NCI-H2107 (cell line): ENCODE data around the gene JARID2.
"Not testable (repeated sequence)": the region's sequence is repeated elsewhere in the genome, so short reads cannot be mapped to it uniquely, and the experiment has no call there.

Experiments used
- DNase-seq: peaks from one replicate; lab custom pipeline; 2025; lab: John Stamatoyannopoulos, UW

JARID2 gene

DNA sequence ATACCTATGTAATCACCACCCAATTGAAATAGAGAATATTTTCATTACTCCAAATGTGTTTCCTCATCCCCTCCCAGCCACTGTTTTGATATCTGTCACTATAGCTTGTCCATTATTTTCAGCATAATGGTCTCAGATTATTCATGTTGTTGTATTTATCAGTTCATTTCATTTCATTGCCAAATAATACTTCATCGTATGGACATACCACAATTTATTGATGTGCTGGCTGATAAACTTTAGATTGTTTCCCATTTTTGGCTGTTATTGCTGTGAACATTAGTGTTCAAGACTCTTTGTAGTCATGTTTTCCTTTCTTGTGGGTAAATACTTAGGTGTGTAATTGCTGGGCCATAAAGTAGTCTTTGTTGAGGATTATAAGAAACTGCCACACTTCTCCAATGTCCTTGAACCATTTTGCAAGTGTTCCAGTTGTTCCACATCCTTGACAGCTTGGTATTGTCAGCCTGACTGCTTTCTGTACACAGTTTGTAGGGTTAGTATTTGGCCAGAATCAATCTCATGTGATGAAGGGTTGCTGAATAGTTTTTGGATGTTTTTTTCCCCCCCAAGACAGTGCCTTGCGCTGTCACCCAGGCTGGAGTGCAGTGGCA is 44.3 kb downstream of the JARID2 start:
- DNase-seq = no peak

DNA sequence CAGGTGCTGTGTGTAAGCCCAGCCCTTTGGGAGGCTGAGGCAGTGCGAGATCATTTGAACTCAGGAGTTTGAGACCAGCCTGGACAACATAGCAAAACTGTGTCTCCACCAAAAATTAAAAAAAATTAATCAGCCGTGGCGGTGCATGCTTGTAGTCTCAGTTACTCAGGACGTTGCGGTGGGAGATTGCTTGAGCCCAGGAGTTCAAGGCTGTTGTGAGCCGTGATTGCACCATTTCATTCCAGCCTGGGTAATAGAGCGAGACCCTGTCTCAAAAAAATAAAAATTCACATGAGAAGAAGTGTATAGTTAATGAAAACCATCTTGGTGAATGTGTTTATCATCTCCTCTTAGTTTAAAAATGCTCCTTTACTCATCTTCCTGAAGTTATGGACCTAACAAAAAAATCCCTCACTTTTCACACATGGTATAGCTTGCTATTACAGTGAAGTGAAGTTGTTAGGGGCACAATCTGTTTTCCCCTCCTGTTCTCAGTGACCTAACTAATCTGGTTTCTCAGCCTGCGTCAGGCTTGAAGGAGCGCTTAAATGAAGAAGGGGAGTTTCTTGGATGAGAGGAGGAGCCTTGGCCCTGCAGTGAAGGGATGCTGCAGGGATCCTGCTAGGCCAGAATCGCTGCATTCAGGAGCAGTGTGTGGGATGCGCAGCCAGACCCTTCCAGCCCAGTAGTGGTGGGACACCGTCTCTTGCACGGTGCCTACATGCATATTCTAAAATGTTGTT is 45.3 kb downstream of the JARID2 start:
- no peak for DNase-seq

DNA sequence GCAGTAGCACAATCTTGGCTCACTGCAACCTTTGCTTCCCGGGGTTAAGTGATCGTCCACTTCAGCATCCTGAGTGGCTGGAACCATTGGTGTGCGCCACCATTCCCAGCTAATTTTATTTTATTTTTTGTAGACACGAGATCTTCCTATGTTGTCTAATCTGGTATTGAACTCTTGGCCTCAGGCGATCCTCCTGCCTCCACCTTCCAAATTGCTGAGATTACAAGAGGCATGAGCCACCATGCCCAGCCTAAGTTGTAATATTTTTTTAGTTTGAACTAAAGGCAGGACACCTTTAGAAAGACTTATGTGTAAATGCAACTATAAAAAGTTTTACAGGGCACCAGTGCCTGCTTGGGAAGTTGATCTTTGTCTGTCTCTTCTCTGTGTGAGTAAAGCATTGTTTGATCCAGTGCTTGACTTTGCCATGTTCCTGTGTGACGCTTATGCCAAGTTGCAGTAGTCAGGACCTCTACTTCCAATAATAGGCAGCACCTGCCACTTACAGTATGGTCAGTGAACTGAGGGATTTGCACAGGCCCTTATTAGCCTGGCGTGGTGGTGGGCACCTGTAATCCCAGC is 46.9 kb downstream of the JARID2 start:
- DNase-seq = no peak

DNA sequence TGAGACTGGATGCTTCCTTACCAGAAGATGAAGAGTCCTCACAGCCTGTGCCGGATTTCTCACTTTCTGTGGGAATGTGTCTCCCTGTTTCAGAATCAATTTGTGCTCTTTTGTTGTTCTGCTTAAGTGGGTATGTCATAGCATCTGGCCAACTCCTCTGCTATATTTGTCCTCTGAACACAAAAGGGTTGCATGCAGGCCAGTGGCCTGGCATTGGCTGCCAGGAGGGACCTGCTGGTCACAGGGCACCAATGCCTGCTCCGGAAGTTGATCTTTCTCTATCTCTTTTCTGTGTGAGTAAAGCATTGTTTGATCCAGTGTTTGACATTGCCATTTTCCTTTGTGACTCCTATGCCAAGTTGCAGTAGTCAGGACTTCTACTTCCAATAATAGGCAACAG is 47.8 kb downstream of the JARID2 start:
- no peak for DNase-seq

DNA sequence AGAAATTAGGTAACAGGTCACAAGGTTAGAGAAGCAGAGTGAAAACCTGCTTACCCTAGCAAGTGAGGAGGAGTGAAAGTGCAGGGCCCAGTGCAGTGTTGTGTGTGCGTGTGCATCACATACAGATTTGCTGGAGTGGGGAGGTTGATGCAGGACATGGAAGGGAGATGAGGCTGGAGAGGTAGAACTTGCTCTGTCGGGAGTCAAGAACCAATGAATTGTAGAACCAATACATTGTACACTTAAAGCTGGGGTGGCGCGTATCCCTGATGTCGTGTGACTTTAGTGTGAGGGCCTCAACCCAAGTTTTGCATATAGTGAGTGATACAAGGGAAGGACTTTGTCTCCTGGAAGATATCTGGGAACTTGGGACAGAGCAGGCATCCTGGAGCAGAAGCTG is 48.6 kb downstream of the JARID2 start:
- DNase-seq = no peak

DNA sequence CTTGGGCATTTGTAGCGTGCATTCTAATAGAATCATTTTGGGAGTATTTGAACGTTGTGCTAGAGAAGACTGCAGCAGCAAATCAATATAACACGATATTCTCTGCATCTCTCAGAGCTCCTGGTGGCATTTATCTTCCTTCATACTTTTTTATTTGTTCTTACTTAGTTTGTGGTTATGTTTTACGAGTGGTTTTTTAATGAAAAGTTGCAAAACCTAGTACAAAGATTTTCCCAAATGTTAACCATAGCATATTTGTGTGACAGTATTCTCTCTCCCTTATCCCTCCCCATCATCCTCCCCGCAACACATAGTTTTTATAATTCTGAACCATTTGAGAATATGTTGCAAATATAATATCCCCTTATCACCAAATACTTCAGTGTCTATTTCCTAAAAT is 50.4 kb downstream of the JARID2 start:
- DNase-seq = no peak

DNA sequence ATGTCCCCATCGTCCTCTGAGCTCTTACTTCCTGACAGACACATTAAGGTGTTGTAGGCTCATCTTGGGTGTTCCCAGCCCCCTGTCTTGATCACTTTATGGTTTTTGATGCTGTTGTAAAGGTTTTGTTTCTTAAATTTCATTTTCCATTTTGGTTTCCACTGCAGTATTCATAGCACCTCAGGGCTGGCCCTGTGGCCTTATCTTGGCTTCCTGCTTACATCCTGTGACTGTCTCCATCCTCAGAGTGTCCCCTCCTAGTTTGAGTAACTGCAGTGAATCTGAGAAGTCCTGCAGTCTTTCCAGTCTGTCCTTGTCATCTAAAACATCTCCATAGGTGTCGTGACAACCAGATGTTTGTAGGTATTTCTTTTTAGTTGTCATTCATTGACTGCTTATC is 50.9 kb downstream of the JARID2 start:
- DNase-seq = no peak

DNA sequence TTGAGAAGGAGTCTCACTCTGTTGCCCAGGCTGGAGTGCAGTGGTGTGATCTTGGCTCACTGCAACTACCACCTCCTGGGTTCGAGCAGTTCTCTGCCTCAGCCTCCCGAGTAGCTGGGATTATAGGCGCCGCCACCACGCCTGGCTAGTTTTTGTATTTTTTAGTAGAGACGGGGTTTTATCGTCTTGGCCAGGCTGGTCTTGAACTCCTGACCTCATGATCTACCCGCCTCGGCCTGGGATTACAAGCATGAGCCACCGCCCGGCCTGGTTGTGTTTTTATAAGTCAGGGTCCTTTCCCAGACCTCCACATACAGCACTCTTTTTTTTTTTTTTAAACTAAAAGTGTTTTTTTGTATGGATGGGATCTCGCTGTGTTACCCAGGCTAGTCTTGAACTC is 51.3 kb downstream of the JARID2 start:
- not testable (repeated sequence) for DNase-seq

DNA sequence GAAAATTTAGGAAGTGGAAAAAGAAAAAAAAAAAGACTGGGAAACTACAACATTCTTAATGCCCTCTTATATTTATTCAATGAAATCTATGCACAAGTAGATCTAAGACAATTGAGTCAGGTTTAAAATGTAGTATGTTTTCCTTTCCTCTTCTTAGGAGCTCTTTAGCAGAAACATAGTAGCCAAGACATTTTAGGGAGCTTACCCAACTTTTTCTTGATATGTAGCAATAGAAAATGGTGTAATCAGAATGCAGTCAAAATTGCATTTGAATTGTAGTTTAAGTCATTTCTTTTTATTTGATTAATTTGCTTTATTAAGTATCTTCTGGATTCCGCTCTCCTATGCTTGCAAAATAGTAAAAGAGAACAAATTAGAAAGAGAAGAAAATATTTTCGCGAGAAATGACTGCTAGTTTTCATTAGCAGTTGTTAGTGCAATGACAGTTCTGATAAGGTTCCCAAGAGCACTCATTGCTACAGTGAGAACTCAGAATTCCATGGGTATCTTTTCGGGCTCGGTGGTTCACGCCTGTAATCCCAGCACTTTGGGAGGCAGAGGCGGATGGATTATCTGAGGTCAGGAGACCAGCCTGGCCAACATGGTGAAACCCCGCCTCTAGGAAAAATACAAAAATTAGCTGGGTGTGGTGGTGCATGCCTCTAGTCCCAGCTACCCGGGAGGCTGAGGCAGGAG is 52.2 kb downstream of the JARID2 start:
- DNase-seq = no peak

DNA sequence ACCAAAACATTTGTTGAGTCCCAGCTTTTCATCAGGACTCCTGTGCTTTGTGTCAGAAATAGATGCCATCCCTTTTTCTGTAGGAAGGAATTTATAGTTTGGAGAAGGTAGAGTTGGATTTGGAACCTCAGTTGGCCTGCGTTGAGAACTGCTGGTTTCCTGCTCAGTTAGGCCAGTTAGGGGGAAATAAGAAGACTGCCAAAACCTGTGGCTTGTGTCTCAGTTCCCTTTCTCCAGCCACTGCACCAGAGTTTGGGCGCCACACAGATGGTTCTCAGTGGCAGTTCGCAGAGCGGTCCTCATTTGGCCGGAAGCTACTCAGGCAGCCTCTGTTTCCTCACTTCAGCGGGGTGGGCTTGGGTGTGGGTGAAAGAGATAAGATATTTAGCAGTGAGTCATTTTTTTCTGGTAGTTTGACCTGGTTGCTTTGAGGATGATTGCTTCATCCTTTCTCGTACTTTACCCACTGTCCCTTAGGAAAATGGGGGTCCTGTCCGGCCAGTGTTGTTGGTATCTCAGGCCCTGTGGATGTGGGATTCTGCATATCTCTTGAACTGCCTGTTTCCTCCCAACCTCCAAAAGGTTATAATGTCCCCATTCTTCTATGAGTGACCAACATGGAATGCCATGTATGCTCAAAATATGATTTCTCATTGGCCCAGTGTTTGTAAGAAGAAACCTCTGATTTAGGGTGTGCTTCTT is 53.7 kb downstream of the JARID2 start:
- no peak for DNase-seq

DNA sequence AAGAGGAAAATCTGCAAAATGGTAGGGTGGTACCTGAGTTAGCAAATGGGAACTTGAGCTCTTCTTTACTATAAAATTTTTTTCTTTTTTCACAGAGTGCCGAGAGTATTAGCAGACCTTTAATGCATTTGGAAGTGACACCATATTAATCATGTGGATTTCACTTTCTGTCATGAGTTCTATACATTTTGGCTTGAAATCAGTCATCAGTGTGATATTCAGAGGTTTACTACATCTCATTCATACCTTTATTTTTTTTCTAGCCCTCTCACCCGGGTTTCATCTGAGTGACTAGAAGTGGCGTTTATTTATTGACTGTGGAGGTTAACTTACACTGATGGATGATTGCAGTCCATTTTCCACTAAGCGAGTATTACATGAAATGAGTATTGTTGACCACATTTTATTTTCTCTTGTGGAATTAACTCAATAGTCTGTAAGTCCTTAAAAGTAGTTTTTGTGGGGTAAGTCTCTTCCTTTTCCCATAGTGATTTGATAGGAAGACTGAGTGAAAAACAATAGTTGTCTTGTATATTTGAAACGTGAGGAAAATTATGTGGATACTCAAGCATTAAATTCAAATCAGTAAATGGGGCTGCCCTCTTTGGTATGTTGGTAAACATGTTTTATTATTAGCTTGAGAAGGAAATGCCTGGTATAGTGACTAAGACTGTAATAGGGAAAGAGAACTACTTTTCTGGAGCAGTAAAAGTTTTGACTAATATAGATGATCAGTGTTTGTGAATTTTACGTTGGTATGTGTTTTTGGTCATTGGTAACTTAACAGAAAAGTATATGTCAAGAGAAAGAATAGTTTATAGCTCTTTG is 55.5 kb downstream of the JARID2 start:
- no peak for DNase-seq

DNA sequence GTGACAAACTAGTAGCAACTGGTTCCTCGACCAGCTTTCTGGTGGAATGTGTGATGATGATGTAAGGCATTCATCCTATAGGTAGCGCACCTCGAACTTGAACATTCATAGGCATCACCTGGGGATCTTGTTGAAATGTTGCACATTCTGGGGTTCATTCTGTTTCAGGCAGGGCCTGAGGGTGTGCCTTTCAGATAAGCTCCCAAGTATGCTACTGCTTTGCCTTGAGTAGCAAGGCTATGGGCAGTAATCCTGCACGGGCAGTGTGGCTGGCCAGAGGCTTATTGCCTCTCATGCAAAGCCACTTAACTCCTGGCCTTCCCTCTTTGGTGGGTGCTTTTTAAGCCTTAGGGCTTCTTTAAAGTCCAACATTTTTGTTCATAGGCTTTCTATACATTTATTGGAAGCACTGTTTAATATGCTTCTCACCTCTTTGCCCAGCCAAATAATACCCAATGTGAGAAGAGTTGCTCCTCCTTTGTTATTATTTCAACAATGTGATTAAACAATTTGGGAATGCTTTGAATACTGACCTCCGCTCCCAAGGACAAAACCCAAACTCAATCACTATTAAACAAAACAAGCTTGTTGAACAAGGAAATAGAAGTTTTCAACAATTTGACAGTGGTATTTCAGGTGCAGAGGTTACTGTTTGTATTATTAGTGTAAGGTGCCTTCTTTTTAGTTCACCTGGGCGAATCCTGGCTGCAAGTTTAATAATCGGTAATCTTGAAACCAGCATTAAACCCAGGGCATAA is 57.5 kb downstream of the JARID2 start:
- DNase-seq = no peak

DNA sequence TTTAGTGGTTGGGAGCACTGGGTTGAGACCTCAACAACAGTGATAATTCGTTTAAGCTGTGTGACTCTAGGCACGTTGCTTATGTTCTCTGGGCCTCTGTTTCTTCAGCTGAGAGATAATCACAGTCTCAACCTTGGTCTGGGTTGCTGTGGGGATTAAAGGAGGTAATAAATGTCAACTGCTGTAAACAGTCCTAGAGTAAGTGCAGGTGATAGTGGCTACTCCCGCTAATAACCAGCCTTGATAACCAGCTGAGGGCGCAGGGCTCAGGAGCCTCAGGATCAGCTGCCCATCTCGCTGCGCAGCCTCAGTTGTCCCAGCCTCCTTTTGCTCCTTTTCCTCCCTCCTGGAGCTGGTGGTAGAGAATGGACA is 58.0 kb downstream of the JARID2 start:
- no peak for DNase-seq

DNA sequence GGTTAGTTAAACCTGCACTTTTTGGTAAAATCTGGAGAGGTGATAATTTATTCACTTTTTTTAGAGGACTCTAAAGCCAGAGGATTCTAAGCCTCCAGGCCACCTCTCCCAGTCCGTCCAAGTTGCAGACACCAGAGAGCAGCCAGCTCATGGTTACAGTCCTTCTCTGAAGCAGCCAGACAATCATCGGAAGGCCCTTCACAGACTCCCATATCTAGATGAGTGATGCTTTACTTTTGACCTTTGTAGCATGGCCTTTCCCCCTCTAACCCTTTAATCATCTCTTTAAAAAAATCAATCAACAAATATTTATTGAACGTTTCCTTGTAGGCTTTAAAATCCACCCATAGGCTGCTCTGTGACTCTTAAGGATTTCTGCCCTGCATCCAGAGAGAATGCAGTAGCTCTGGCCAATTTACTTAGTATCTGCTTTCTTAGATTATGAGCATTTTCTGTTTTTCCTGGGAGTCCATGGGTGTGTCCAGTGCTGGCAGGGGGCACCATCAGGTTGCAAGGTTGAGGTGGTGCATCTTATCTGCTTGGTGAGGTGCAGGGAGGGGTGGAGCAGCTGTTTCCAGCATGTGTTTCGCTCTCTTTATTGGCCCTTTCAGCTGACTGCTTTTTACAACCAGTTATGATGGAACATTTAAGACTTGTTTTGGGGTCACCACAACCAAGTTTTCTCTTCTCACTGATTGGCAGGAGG is 58.6 kb downstream of the JARID2 start:
- no peak for DNase-seq

DNA sequence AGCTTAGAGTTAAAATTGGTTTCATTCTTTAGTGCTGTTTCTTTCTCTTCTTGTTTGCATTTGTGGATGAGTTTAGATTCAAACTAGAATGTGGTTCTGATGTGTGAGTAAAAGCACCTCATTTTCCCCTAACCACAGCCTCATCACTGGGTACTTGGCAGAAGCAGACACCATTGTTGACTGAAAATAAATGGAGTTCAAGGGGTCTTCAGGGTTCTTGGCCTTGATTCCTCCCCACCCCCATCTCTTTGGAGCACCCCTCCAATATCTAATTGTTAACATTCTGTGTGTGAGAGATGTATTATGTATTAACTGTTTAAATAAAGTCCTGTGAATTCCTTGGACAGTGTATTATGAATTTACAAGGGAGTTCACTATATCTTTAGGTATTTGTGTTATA is 59.6 kb downstream of the JARID2 start:
- DNase-seq = no peak

DNA sequence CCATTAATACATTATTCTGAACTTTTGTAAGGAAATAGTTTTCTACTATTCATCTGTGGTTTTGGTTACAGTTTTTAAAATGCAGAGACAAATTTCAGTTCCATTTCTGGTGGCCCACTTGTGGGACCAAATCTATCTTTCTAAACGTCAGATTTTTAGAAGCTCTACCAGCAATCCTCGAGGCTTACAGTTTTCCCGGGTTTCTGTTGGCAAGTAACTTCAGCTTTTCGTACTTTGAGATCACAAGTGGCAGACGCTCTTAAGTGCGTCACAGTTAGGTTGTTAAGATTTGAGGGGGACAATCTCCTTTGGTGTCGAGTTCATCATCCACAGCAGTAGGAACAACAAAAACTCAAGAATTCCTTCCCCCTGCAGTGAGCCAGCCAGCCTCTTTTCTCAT is 60.0 kb downstream of the JARID2 start:
- no peak for DNase-seq

DNA sequence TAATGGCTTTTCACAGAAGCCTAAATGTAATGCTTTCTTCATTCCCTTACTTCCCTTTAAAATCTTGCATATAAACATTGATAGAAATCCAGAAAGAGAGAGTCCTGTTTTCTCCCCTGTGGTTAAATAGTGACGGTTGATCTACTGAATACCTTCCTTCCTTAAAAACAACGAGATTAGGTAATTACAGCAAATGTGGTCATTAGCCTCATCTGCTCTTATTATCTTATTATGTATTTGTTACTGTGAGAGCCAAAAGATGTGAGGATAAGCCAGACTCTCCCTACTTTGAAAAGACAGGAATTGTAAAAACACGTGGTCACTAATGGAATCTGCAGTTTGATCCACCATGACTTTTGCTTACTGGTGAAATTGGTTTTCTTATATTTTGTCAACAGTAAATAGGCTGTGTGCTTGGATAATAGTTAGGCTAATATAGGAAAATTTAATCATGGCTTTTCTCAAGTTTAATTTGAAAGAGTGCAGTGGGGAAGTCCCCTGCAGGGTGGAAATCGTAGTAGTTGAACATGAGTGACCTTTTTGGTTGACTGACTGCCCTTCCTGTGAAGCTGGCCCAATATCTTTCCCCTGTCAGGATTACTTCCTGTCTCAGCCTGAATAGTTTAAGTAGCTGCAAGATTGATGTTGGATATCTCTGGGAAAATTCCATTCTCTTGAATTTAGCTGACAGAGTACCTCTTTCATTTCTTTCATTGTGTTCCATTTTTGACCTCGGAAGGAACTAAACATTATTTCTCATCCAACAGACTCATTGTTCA is 62.8 kb downstream of the JARID2 start:
- DNase-seq = no peak

DNA sequence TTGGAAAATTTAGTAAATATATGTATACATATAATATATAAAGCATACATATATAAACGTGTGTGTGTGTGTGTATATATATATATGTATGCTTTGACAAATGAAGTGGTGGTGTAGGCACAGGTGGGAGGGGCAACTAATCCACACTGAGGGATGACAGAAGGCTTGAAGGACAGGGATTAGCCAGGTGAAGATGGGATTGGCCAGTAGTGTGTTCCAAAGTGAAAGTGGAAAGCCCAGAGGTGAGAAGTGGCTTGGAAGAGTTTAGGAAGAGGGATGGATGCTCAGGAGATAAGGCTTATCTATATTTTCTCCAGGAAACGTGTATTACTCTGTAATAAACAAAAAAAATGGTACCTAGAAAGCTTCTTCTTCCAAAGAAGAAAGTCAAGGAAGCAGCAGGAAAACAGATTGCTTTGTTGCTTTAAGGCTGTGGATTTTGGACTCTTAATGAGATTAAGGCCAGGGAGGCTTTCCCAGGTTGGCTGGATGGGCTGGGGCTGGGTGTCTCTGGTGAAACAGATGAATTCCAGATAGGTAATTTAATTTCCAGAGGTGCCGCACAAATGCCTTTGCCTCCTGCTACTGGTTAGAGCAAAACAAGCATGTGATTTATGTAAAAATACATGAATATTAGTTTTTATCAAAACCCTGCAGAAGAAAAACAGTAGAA is 63.9 kb downstream of the JARID2 start:
- no peak for DNase-seq

DNA sequence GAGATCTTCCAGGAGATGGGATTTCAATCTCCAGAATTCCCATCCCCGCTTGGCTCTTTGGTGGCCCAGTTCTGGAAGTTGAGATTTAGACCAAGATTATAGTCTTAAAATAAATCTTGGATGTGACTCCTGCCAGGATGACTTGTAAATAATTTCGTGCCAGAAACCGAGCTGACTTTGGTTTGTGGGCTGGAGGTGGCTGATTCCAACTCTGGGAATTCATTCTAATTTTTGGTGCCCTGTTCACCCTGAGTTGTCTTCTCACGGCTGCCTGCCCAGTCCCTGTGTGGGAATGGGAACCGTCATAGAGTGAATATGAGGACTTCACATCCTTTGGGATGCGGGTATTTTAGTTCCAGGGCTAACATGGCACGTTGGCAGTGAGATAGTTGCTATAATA is 64.8 kb downstream of the JARID2 start:
- no peak for DNase-seq
